Caco-2 (cell line): ENCODE data around the gene ESRP2. TPM values are rescaled to one million over a fixed set of nuclear protein-coding genes. Genes with fewer than 3 reads are reported as not detected.

Experiments
- BruUV-seq: library from RNA; stranded (reverse); fragments of 400-500 nt; replicated peaks from 2 replicates; lab custom pipeline; 2021; lab: Mats Ljungman, UMichigan
- CTCF ChIA-PET: fragments of 300-600 bp; sonication (Branson Sonifier 250); formaldehyde crosslinking; loops from one replicate; lab custom pipeline; 2022; ENCODE audit warnings: antibody characterized with exemption; lab: Charles Lee
- POLR2A ChIA-PET: fragments of 300-600 bp; sonication (Branson Sonifier 250); formaldehyde crosslinking; loops from one replicate; lab custom pipeline; 2022; ENCODE audit warnings: antibody characterized with exemption; lab: Charles Lee
- DNase-seq, 2 experiments: peaks; one replicate each; pipeline versions ENCODE4 v3.0.0 to v3.0.0-alpha.2; 2020 to 2022
- H3K27me3 ChIP-seq: replicated peaks from 2 replicates; pipeline ENCODE4 v1.6.0; 2011; ENCODE audit warnings: low read length; ENCODE audit not compliant: control insufficient read depth, insufficient read depth
- H3K36me3 ChIP-seq: 2 replicates; pipeline ENCODE4 v1.5.1; 2011; ENCODE audit warnings: low read length; ENCODE audit not compliant: control insufficient read depth, insufficient read depth
- H3K4me1 ChIP-seq: fragments of 250-450 bp; sonication (Bioruptor Pico); 2 replicates; pipeline ENCODE4 v1.5.1; 2020; ENCODE audit warnings: mild to moderate bottlenecking
- H3K4me3 ChIP-seq: 2 replicates; pipeline ENCODE4 v1.5.1; 2011; ENCODE audit warnings: low read depth, mild to moderate bottlenecking, control low read depth, low read length
- H3K9me3 ChIP-seq: fragments of 250-450 bp; sonication (Bioruptor Pico); 2 replicates; pipeline ENCODE4 v1.5.1; 2020; ENCODE audit warnings: mild to moderate bottlenecking, moderate library complexity
- H3K27ac Mint-ChIP-seq: one replicate; pipeline ENCODE4 v1.8.0; 2022; ENCODE audit warnings: mixed read lengths; ENCODE audit not compliant: unreplicated experiment
- H3K27me3 Mint-ChIP-seq: one replicate; pipeline ENCODE4 v1.8.0; 2022; ENCODE audit warnings: mixed read lengths; ENCODE audit not compliant: insufficient read depth, unreplicated experiment
- H3K36me3 Mint-ChIP-seq: one replicate; pipeline ENCODE4 v1.8.0; 2022; ENCODE audit warnings: mild to moderate bottlenecking, mixed read lengths; ENCODE audit not compliant: insufficient read depth, unreplicated experiment
- H3K4me1 Mint-ChIP-seq: one replicate; pipeline ENCODE4 v1.8.0; 2022; ENCODE audit warnings: low read depth, mixed read lengths; ENCODE audit not compliant: unreplicated experiment
- H3K4me3 Mint-ChIP-seq: one replicate; pipeline ENCODE4 v1.8.0; 2022; ENCODE audit warnings: mild to moderate bottlenecking, moderate library complexity, mixed read lengths; ENCODE audit not compliant: unreplicated experiment
- H3K9me3 Mint-ChIP-seq: one replicate; pipeline ENCODE4 v1.8.0; 2022; ENCODE audit warnings: mixed read lengths; ENCODE audit not compliant: unreplicated experiment
- intact Hi-C: fragments of 100-400 bp; cut with micrococcal nuclease; formaldehyde crosslinking; loops from one replicate; pipeline ENCODE4 v1.10.0; 2022; ENCODE audit not compliant: unreplicated experiment
- total RNA-seq: library from RNA; stranded (reverse); gene quantifications from 2 replicates; pipeline ENCODE4 v1.2.3, GENCODE V29; 2022
- TF ChIP-seq, protein P1 (sequence below), 2 experiments: fragments of 200-600 bp in 1 of 2; IDR thresholded peaks; 1 replicate in 1 of 2; 2 replicates in 1 of 2; pipeline versions ENCODE4 v1.5.1 to v1.8.0; 2011 to 2022; ENCODE audit warnings: antibody characterized with exemption in 1 of 2, control low read depth in 1 of 2, inconsistent platforms in 1 of 2, low read depth in 1 of 2, low read length in 1 of 2, mild to moderate bottlenecking in 1 of 2, moderate library complexity in 1 of 2; ENCODE audit not compliant: insufficient read depth in 1 of 2, severe bottlenecking in 1 of 2, unreplicated experiment in 1 of 2

ESRP2 gene
- total RNA-seq, 1 experiment from 2014 or later = 110 TPM

DNA sequence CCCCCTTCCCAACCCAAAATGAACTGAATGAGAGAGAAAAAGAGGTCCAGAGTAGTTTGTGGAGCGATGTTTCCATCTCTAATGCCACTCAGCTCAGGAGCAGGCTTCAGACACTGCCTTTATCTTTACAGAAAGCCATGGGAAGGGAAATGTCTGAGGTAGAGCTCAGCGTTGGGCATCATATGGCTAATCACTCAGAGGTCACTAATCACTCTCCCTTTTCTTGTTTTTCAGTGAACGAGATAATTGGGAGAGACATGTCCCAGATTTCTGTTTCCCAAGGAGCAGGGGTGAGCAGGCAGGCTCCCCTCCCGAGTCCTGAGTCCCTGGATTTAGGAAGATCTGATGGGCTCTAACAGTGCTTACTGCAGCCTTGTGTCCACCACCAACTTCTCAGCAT lies 9.8 kb downstream of the ESRP2 start:
- Mint-ChIP-seq H3K27me3 (no peaks in the 10 kb centered on the region), H3K27ac (no peak overlapping the region), H3K4me3 (no peak overlapping the region), H3K4me1 (peaks cover 6% of the 10 kb centered on the region), H3K9me3 (no peaks in the 10 kb centered on the region), H3K36me3 (peaks cover 53% of the 10 kb centered on the region)
- Histone ChIP-seq H3K4me1 (peaks cover 11% of the 10 kb centered on the region), H3K4me3 (no peak overlapping the region), H3K27me3 (no peaks in the 10 kb centered on the region), H3K36me3 (peaks cover 5% of the 10 kb centered on the region), H3K9me3 (no peaks in the 10 kb centered on the region)
- TF ChIP-seq, protein P1, sequence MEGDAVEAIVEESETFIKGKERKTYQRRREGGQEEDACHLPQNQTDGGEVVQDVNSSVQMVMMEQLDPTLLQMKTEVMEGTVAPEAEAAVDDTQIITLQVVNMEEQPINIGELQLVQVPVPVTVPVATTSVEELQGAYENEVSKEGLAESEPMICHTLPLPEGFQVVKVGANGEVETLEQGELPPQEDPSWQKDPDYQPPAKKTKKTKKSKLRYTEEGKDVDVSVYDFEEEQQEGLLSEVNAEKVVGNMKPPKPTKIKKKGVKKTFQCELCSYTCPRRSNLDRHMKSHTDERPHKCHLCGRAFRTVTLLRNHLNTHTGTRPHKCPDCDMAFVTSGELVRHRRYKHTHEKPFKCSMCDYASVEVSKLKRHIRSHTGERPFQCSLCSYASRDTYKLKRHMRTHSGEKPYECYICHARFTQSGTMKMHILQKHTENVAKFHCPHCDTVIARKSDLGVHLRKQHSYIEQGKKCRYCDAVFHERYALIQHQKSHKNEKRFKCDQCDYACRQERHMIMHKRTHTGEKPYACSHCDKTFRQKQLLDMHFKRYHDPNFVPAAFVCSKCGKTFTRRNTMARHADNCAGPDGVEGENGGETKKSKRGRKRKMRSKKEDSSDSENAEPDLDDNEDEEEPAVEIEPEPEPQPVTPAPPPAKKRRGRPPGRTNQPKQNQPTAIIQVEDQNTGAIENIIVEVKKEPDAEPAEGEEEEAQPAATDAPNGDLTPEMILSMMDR (IDR thresholded peaks at IDR 0.05; ENCODE audit: insufficient read depth in 1 of 2, low read depth in 1 of 2, low read length in 1 of 2, severe bottlenecking in 1 of 2, unreplicated experiment in 1 of 2) = no peak
- POLR2A ChIA-PET = no interaction called here
- intact Hi-C loops = no loop called here
- no TSS peak for BruUV-seq
- DNase-seq = no peak
- CTCF ChIA-PET = no interaction called here

DNA sequence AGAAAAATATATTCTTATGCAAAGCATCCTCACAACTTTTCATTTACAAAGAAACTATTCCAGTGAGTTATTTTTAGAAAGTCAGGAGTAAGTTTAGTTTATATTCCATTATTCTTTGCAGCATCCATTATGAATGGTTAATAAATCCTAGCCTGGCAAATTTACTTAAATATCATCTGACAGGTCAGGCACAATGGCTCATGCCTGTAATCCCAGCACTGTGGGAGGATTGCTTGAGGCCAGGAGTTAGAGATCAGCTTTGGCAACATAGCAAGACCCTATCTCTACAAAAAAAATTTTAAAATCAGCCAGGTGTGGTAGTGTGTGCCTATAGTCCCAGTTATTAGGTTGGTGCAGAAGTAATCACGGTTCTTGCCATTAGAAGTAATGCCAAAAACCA lies 12.9 kb downstream of the ESRP2 start:
- H3K36me3 Mint-ChIP-seq = peaks cover 29% of the 10 kb centered on the region
- H3K27ac Mint-ChIP-seq = no peak overlapping the region
- ChIA-PET POLR2A (no interaction called here), CTCF (interaction anchor here (0.7 kb wide), 1 partner anchor 992 kb away, joined by 3 read pairs; no protein-coding TSS in a partner anchor)
- no peaks in the 10 kb centered on the region for H3K9me3 Mint-ChIP-seq
- no peaks in the 10 kb centered on the region for H3K27me3 Mint-ChIP-seq
- H3K4me3 ChIP-seq = no peak overlapping the region
- no TSS peak for BruUV-seq
- TF ChIP-seq, protein P1 (IDR thresholded peaks at IDR 0.05; ENCODE audit: insufficient read depth in 1 of 2, low read depth in 1 of 2, low read length in 1 of 2, severe bottlenecking in 1 of 2, unreplicated experiment in 1 of 2) = no peak
- no peak overlapping the region for H3K4me3 Mint-ChIP-seq
- H3K4me1 ChIP-seq = peaks cover 10% of the 10 kb centered on the region
- intact Hi-C loops = no loop called here
- H3K9me3 ChIP-seq = no peaks in the 10 kb centered on the region
- no peaks in the 10 kb centered on the region for H3K27me3 ChIP-seq
- no peaks in the 10 kb centered on the region for H3K36me3 ChIP-seq
- no peaks in the 10 kb centered on the region for H3K4me1 Mint-ChIP-seq
- no peak for DNase-seq

DNA sequence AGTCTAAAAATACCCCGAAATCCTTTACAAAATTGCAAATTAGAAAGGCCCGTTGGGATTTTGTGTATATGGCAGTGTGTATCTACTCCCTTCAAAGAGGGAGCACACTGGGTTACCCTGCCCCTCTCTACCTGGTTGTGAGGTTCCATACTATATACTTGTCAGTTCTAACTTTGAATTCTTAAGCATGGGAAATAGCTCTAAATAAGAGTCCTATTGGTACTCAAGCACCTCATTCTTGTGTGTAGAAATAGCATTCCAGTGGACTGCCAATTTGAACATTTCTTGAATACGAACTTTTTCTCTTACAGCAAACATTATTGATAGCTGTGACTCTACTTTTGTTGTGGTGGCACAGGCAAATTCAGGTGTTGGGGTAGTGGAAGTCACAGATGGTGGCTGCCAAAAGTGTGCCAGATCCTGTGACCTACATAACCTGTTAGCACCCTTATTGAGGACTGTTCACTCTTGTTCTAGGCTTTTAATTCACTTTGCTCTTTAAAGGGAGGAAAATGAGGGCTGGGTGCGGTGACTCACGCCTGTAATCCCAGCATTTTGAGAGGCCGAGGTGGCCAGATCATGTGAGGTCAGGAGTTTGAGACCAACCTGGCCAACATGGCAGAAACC lies 16.1 kb downstream of the ESRP2 start:
- no peak overlapping the region for H3K4me3 Mint-ChIP-seq
- POLR2A ChIA-PET = no interaction called here
- no peaks in the 10 kb centered on the region for H3K9me3 Mint-ChIP-seq
- Histone ChIP-seq H3K4me3 (no peak overlapping the region), H3K9me3 (no peaks in the 10 kb centered on the region), H3K4me1 (no peaks in the 10 kb centered on the region), H3K27me3 (no peaks in the 10 kb centered on the region), H3K36me3 (no peaks in the 10 kb centered on the region)
- BruUV-seq = no TSS peak
- DNase-seq = no peak
- H3K27ac Mint-ChIP-seq = no peak overlapping the region
- CTCF ChIA-PET = no interaction called here
- no peaks in the 10 kb centered on the region for H3K27me3 Mint-ChIP-seq
- intact Hi-C loops = no loop called here
- H3K36me3 Mint-ChIP-seq = peaks cover 21% of the 10 kb centered on the region
- H3K4me1 Mint-ChIP-seq = no peaks in the 10 kb centered on the region
- TF ChIP-seq, protein P1 (IDR thresholded peaks at IDR 0.05; ENCODE audit: insufficient read depth in 1 of 2, low read depth in 1 of 2, low read length in 1 of 2, severe bottlenecking in 1 of 2, unreplicated experiment in 1 of 2) = no peak
